Panc1 (cell line): ENCODE measurements around the gene ATP4A.

Source experiments
- CTCF ChIP-seq: fragments of 450-650 bp; IDR thresholded peaks from 2 replicates; pipeline ENCODE4 v1.5.1; 2017; ENCODE audit warnings: mild to moderate bottlenecking
- POLR2AphosphoS5 ChIP-seq: IDR thresholded peaks from 2 replicates; pipeline ENCODE4 v1.6.1; 2012; ENCODE audit warnings: mild to moderate bottlenecking, low read depth, low read length, moderate library complexity
- REST ChIP-seq, 2 experiments: IDR thresholded peaks; 2 replicates each; pipeline ENCODE4 v1.6.1; 2011 to 2012; ENCODE audit warnings: low read depth in 2 of 2, control low read depth in 1 of 2, low read length in 1 of 2, mild to moderate bottlenecking in 1 of 2, moderate library complexity in 1 of 2; ENCODE audit not compliant: insufficient read depth in 1 of 2

- TF ChIP-seq POLR2AphosphoS5 (no peak), CTCF (no peak), REST (IDR thresholded peaks at IDR 0.05; ENCODE audit: insufficient read depth in 1 of 2, low read depth in 2 of 2, low read length in 1 of 2) (no peak)
These were observed 14.5 kb upstream of the ATP4A start for GRCh38 chr19:35577918-35578317.
